Left lung (tissue), 10 donors: ENCODE measurements around the gene EDIL3. TPM values are rescaled to one million over a fixed set of nuclear protein-coding genes. Genes with fewer than 3 reads are reported as not detected.

Experiments used
- ATAC-seq: fragments of 200-7000 bp; cut with Tn5 transposase; one replicate; pipeline ENCODE4 v1.9.1; 2020; ENCODE audit warnings: moderate library complexity
- DNase-seq, 4 donors: peaks; one replicate each; pipeline ENCODE4 v3.0.0-alpha.2; 2013 to 2020
- H3K27ac ChIP-seq, 2 donors: fragments of 200-600 bp; sonication (generic) in 1 of 2; one replicate each; pipeline versions ENCODE4 v1.5.0 to v1.8.0; 2020 to 2021
- H3K27me3 ChIP-seq, 2 donors: fragments of 200-600 bp; sonication (generic) in 1 of 2; one replicate each; pipeline versions ENCODE4 v1.5.0 to v1.8.0; 2020 to 2021
- H3K36me3 ChIP-seq, 2 donors: fragments of 200-600 bp; sonication (generic) in 1 of 2; one replicate each; pipeline versions ENCODE4 v1.5.0 to v1.8.0; 2020 to 2021
- H3K4me1 ChIP-seq, 2 donors: fragments of 200-600 bp; one replicate each; pipeline ENCODE4 v1.8.0; 2021
- H3K4me3 ChIP-seq, 2 donors: fragments of 200-600 bp; sonication (generic) in 1 of 2; one replicate each; pipeline versions ENCODE4 v1.5.0 to v1.8.0; 2020 to 2021; ENCODE audit warnings: mild to moderate bottlenecking in 1 of 2
- H3K9me3 ChIP-seq, 2 donors: fragments of 200-600 bp; sonication (generic) in 1 of 2; one replicate each; pipeline versions ENCODE4 v1.5.0 to v1.8.0; 2020 to 2021
- intact Hi-C, 2 donors: fragments of 100-400 bp; cut with DNase I; formaldehyde crosslinking; loops; one replicate each; pipeline versions ENCODE4 v1.11.2 to v1.14.2; 2022
- polyA plus RNA-seq, 6 donors: library from polyadenylated mRNA; unstranded; fragments of 120-200 nt; gene quantifications; one replicate each; pipeline ENCODE4 v1.2.1, GENCODE V29; 2013; ENCODE audit not compliant: insufficient read length in 6 of 6
- total RNA-seq, 2 donors: library from RNA; stranded (reverse); fragmentation: NEBNext Ultra II Directional; extraction: Animal tissue kit (Norgen Biotek cat#: 25700); gene quantifications; one replicate each; pipeline ENCODE4 v1.2.1, GENCODE V29; 2021
- TF ChIP-seq, protein P1 (sequence below), 2 donors: fragments of 200-600 bp; sonication (generic) in 1 of 2; IDR thresholded peaks; one replicate each; pipeline versions ENCODE4 v1.5.0 to v1.8.0; 2021; ENCODE audit warnings: antibody characterized with exemption in 2 of 2
- donor health status: DM: no; HTN: yes; CAD: no.
- donor health status: DM: no; HTN: no; CAD: no.

Gene EDIL3
- total and polyA plus RNA-seq, 8 donors, result 20.6 to 59.9 (median 42.3) TPM

DNA sequence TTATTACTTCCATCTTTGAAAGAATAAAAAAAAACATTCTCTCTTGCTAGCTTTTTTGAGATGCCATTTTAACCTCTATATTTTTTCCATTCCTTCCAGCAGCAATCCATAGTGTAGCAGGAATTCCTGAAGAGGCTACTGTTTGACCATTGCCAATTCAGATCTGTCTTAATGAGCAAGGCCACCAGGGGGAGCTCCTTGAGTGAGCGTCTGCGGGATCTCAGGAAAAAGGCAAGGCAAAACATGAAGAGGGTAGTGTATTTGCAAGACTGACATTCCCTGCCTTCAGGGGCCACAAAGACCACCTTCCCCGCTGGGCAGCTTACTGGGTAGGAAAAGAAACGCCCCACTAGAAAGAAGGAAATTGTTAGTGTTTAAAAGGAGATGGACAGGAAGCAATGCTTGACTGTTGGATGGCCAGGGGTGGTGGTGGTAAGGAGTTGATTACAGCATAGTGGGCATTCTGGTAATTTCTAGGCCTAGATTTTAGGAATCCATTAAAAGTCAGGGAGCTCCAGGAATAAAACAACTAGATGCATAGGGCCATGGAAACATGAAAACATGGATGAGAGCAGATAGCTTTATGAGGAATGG, 457.4 kb downstream of the EDIL3 start:
- Histone ChIP-seq H3K27me3 (no peaks in the 10 kb centered on the region), H3K27ac (no peak overlapping the region), H3K4me1 (peaks cover 0 to 4% of the 10 kb centered on the region in 2 donors), H3K9me3 (peaks cover 0 to 4% of the 10 kb centered on the region in 2 donors), H3K36me3 (no peaks in the 10 kb centered on the region), H3K4me3 (no peak overlapping the region)
- intact Hi-C loops, result no loop called here
- ATAC-seq (peak; percentile 83), DNase-seq (peak in 3 of 4 donors; percentile 23 to 53 (median 35))
- TF ChIP-seq, protein P1, sequence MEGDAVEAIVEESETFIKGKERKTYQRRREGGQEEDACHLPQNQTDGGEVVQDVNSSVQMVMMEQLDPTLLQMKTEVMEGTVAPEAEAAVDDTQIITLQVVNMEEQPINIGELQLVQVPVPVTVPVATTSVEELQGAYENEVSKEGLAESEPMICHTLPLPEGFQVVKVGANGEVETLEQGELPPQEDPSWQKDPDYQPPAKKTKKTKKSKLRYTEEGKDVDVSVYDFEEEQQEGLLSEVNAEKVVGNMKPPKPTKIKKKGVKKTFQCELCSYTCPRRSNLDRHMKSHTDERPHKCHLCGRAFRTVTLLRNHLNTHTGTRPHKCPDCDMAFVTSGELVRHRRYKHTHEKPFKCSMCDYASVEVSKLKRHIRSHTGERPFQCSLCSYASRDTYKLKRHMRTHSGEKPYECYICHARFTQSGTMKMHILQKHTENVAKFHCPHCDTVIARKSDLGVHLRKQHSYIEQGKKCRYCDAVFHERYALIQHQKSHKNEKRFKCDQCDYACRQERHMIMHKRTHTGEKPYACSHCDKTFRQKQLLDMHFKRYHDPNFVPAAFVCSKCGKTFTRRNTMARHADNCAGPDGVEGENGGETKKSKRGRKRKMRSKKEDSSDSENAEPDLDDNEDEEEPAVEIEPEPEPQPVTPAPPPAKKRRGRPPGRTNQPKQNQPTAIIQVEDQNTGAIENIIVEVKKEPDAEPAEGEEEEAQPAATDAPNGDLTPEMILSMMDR (IDR thresholded peaks at IDR 0.05), result peak; percentile 69 to 78

DNA sequence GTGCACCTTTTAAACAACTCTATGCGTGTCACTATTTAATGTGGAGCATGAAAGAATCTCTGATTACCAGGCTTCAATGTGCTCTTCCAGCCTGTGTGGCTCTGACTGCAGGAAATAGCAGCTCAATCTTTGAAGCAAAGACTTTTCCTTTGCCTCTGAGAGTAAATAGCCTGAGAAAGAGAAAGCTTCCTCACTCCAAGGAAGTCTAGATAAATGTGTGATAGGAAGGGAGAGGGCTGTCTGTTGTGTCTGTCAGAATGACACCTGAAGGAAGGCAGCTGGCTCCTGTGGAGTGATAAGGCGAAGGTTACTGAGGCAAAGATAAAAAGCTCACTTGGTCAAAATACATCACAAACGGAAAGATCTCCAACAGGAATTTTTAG, 458.7 kb downstream of the EDIL3 start:
- H3K4me3 ChIP-seq, result no peak overlapping the region
- H3K4me1 ChIP-seq, result peaks cover 0 to 4% of the 10 kb centered on the region in 2 donors
- no peaks in the 10 kb centered on the region for H3K36me3 ChIP-seq
- no peak overlapping the region for H3K27ac ChIP-seq
- H3K9me3 ChIP-seq, result peaks cover 0 to 4% of the 10 kb centered on the region in 2 donors
- DNase-seq, result peak in 1 of 4 donors; percentile 26
- TF ChIP-seq, protein P1 (IDR thresholded peaks at IDR 0.05), result no peak
- intact Hi-C loops, result no loop called here
- ATAC-seq, result no peak
- H3K27me3 ChIP-seq, result no peaks in the 10 kb centered on the region

DNA sequence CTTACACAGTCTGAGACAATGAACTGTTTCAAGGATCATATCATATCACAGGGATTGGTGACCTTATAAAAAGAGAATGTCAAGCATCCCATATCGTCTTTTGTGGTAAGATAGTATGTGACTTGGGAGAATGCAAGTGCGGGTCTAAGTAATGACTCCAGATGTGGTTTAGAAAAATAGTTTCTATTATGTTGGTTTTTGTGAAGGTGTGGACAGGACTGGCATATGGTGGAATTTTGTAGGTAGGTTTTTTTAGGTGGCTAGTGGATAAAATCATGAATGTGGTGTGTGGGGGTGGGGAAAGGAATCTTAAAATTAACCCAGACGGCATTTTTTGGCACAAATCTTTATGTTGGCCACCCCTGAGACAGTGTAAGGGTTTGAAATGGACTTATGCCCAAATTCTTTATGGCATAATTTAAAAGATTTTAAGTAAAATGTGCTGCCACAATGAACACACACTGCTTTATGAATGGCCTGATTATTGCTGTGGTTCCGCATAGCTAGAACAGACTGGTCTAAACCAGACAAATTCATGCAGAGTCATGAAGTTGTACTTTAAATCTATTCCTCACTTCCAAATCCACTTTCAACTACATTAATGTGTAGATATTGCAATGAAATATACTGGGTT, 459.2 kb downstream of the EDIL3 start:
- no peaks in the 10 kb centered on the region for H3K36me3 ChIP-seq
- TF ChIP-seq, protein P1 (IDR thresholded peaks at IDR 0.05), result no peak

DNA sequence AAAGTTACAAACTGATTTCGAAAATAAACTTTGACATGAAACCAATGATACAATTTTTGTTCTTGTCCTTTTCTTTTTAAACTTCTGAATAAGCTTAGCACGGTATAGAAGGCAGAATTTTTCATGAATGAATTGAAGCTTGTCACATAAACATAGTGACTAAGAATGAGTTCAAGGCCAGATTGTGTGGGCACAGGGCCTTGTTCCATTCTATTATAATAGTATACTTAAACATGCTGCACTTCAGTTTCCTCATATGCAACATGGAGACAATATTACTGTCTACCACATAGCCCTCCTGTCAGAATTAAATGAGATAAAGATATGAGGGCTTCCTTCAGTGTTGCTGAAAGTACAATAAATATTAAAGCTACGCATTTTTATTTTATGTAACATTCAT, 459.8 kb downstream of the EDIL3 start:
- Histone ChIP-seq H3K4me3 (no peak overlapping the region), H3K27me3 (no peaks in the 10 kb centered on the region), H3K27ac (no peak overlapping the region), H3K36me3 (no peaks in the 10 kb centered on the region), H3K4me1 (peaks cover 0 to 4% of the 10 kb centered on the region in 2 donors), H3K9me3 (peaks cover 0 to 4% of the 10 kb centered on the region in 2 donors)
- intact Hi-C loops, result no loop called here
- no peak for ATAC-seq
- no peak for DNase-seq
- TF ChIP-seq, protein P1 (IDR thresholded peaks at IDR 0.05), result no peak

More for the DNA sequence above, 459.2 kb downstream of the EDIL3 start:
- no peaks in the 10 kb centered on the region for H3K27me3 ChIP-seq
- no peak overlapping the region for H3K4me3 ChIP-seq
- peak; percentile 30 for ATAC-seq
- peaks cover 0 to 4% of the 10 kb centered on the region in 2 donors for H3K9me3 ChIP-seq
- no peak for DNase-seq
- H3K4me1 ChIP-seq, result peaks cover 0 to 4% of the 10 kb centered on the region in 2 donors
- intact Hi-C loops, result no loop called here
- H3K27ac ChIP-seq, result no peak overlapping the region

DNA sequence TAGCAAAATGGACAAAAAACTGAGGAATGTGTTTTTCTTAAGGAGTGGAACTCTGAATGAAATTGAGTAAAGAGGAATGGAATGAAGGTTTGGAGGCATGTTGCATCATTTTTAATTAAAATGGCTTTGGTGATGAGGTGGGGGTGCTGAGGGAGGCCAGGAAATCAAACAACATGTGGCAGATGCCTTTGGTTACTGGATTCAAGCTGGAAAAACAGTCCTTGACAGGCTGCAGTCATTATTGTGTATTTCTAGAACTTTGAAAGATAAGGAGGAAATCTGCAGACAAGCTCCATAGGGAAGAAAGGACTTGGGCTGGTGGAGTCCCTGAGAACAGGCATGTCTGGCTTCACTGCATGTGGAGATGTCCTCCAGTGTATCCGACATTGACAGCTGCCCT, 460.5 kb downstream of the EDIL3 start:
- TF ChIP-seq, protein P1 (IDR thresholded peaks at IDR 0.05), result no peak
- Histone ChIP-seq H3K36me3 (no peaks in the 10 kb centered on the region), H3K9me3 (peaks cover 0 to 4% of the 10 kb centered on the region in 2 donors), H3K4me1 (peaks cover 0 to 4% of the 10 kb centered on the region in 2 donors), H3K4me3 (no peak overlapping the region), H3K27me3 (no peaks in the 10 kb centered on the region), H3K27ac (no peak overlapping the region)
- intact Hi-C loops, result no loop called here
- DNase-seq (no peak), ATAC-seq (no peak)
